GM18505 (cell line): Measurements from ENCODE around the gene CYP2U1.
"Not testable (repeated sequence)": the region's sequence is repeated elsewhere in the genome, so short reads cannot be mapped to it uniquely, and the experiment has no call there.

Experiments
- ATAC-seq: cut with Tn5 transposase; IDR thresholded peaks from one replicate; pipeline ENCODE4 v1.9.1; 2021; ENCODE audit not compliant: unreplicated experiment
- POLR2A ChIP-seq: IDR thresholded peaks from 4 replicates; pipeline ENCODE4 v1.6.1; 2011; ENCODE audit warnings: borderline replicate concordance; ENCODE audit not compliant: insufficient read depth, insufficient read length; ENCODE audit errors: extremely low read depth

Gene CYP2U1

DNA sequence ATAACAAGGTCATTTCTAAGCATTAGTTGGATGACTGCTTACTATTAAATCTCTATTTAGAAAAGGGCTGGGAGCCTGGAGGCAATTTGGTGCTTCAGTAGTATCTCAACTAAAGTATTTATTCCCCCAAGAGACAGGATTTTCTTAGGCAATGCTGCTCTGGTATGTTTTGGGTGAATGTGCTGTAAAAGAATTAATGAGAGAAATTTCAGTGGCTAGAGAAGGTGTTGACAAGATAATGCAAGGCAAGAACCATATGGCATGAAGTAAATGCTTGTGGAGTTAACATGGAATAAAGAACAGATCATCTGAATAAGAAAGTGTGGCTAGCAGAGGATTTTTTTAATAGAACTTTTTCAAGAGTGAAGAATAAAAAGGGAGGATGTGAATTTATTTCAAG lies 3.9 kb downstream of the CYP2U1 start:
- no peak for TF ChIP-seq POLR2A
- ATAC-seq, result no peak

DNA sequence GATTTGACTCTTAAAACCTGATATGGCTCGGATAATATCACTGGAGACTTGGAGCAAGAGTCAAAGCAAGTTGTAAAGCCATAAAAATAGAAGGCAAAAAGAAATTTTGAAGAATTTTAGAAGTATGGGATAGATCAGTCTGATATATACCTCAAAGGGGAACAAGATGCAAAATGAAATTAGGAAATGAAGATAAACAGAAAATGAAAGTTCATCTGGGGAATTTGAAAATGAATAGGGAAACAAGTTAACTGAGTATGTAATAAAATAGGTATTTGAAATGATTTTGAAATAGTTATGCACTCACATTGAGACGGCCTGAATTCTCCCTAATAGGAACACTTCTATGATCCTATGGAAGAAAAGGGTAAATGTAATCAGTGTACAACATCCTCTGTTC lies 5.7 kb downstream of the CYP2U1 start:
- no peak for ATAC-seq
- TF ChIP-seq POLR2A, result no peak

DNA sequence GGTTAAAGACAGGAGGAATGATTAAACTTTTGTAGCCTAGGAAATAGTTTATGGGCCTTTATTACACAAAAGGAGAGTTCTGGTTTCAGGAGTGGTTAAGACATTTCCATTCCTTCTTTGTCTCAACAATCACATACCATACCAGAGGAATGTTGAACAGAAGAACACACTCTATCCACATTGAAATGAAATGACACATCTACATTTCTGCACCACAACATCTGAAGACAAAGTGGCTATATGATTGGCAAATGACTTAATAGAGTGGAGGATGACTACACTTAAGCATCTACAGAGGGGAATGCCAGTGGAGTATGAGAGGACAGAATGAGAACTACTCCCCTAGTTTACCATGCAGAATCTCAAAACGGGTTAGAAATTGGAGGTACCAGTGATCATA lies 8.0 kb downstream of the CYP2U1 start:
- no peak for TF ChIP-seq POLR2A
- ATAC-seq, result no peak

DNA sequence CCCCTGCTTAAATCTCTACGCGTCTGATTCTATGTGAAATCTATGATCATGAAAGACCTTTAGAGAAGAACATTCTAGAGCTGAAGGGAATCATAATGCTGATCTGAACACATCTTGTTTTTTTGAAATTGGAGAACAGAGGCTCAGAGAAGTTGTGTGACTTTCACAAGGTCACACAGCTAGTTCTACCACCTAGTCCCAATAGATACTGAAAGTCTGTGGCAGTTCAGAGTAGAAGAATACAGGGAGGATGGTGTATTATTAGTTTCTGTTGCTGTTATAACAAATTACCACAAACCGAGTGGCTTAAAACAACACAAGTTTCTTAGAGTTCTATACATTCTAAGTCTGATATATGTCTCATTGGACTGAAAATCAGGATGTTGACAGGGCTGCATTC lies 14.5 kb downstream of the CYP2U1 start:
- TF ChIP-seq POLR2A, result no peak
- ATAC-seq, result no peak

DNA sequence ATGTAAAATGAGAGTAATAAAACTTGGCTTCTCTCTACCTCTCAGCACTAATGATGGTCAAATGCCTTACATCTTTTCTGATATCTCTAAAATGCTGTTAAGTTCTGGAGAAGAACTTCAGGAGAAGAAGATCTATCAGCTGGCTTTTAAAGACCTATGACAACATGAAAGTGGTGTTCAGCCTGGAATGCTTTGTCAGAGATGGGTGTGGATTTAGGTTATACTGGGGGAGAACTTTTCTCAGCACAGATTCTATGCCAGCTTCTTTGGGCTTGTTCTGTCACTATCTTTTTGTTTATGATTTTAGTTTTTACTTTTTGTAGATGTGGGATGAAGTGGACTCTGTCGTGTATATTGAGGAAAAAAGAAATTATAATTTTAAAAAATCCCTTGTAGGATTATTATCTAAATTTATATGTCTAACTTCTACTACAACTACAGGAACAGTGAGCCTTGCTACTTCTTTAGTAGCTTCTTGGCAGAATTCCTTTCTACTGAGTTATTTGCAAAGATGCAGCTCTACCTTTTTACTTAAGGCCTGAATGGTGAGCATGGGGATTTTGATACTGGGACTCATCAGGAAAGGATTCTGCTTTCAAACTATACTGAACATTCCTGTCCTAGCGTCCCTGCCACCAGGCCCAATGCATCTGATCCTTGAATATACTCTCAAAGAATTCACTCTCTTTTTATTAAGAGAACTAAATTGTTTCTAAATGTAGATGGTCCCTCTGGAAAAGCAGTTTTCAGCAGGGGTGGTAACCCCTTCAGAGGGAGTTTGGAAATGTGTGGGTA lies 19.6 kb downstream of the CYP2U1 start:
- no peak for ATAC-seq
- no peak for TF ChIP-seq POLR2A

DNA sequence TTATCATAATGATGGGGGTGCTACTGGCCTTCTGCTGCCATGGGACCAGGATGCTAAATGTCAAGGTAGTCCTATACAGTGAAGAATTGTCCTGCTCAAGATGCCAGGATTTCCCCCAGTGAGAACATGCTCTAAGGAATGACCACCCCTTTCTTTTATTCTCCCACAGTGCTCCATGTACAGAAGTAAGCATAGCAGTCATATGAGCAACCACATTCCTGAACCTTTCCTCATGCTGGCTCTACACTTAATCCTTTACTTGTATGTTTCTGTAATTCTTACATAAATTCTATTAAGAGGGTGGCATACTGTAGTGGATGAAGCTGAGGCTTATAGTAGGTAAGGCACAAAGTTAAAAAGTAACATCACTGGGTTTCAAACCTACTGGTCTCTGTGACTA lies 20.2 kb downstream of the CYP2U1 start:
- no peak for TF ChIP-seq POLR2A
- ATAC-seq, result no peak

DNA sequence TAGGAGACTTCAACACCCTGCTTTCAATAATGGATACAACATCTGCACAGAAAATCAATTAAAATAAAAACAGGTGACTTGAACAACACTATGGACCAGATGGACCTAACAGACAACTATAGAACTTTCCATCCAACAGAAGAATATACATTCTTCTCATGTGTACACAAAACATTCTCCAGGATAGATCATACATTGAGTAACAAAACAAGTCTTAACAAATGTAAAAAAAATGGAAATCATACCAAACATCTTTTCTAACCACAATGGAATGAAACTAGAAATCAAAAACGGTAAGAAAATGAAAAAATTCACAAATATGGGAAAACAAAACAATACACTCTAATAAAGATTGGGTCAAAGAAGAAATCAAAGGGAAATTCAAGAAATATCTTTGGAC lies 24.7 kb downstream of the CYP2U1 start:
- no peak for TF ChIP-seq POLR2A
- ATAC-seq, result no peak

DNA sequence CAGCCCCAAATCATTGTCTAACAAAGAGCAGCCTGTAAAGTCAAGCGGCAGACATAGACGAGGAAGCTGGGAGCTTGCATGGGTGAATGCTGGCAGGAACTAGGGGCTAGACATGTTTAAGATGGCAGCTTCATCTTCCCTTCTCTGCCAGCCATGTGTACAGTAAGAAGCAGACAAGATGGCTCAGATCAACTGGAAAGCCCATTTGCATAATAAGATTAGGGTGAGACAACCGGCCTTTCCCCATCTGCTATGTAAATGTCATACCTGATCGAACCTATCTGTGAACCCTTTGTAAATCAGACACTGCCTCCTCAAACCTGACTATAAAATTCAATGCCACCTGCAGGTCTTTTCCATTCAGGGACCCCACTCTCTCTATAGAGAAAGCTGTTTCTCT lies 35.6 kb downstream of the CYP2U1 start:
- no peak for TF ChIP-seq POLR2A
- ATAC-seq, result no peak

DNA sequence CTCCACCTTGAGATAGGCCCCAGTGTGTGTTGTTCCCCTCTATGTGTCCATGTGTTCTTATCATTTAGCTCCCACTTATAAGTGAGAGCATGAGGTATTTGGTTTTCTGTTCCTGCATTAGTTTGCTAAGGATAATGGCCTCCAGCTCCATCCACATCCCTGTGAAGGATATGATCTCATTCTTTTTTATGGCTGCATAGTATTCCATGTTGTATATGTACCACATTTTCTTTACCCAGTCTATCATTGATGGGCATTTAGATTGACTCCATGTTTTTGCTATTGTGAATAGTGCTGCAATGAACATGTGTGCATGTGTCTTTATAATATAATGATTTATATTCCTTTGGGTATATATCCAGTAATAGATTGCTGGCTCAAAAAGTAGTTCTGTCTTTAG lies 36.2 kb downstream of the CYP2U1 start:
- ATAC-seq, result not testable (repeated sequence)

DNA sequence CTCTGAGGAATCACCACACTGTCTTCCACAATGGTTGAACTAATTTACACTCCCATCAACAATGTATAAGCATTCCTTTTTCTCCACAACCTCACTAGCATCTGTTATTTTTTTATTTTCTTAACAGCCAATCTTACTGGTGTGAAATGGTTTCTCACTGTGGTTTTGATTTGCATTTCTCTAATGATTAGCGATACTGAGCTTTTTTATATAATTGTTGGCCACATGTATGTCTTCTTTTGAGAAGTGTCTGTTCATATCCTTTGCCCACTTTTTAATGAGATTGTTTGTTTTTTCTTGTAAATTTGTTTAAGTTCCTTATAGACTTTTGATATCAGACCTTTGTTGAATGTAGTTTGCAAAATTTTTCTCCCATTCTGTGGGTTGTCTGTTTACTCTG lies 36.6 kb downstream of the CYP2U1 start:
- ATAC-seq, result not testable (repeated sequence)

DNA sequence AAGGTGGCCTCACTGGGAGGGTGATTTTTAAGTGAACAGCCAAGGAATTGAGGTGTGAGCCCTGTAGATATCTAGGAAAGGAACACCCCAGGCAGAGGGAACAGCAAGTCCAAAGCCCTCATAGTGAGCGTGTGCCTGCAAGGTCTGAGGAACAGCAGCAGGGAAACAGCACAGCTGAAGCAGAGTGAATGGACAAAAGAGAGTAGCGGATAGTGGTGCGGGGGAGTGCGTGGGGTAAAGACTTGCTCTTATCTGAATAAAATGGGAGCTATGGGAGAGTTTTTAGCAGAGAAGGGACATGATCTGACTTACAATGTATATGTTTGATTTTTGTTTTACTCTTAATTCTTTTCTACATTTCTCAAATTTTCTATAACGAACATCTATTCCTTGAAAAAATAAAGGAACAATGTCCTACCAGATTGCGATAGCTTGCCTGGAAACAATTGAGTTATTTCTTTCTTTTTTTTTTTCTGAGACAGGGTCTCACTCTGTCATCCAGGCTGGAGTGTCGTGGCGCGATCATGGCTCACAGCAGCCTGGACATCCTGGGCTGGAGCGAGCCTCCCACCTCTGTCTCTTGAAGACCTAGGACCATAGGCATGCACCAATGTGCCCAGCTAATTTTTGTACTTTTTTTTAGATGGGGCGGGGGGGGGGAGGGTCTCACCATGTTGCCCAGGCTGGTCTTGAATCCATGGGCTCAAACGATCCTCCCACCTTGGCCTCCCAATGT lies 38.9 kb downstream of the CYP2U1 start:
- TF ChIP-seq POLR2A, result no peak
- no peak for ATAC-seq

DNA sequence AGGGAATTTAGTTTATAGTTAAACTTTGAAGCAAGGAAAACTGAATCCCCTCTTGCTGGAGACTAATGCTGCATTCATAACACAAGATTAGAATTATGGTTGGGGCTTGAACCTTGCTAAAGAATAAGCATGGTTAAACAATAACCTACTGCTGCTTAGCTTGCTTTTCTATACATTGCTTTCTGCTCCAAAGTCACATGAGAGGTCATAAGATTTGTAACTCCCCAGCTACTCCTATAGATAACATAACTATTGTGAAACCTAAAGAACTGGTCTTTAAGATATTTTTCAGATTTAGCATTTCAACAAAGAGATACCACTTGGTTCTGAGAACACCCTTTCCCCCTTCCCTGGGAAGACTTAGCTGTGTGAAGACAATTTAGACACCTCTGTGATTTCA lies 41.3 kb downstream of the CYP2U1 start:
- ATAC-seq, result no peak
- TF ChIP-seq POLR2A, result no peak

DNA sequence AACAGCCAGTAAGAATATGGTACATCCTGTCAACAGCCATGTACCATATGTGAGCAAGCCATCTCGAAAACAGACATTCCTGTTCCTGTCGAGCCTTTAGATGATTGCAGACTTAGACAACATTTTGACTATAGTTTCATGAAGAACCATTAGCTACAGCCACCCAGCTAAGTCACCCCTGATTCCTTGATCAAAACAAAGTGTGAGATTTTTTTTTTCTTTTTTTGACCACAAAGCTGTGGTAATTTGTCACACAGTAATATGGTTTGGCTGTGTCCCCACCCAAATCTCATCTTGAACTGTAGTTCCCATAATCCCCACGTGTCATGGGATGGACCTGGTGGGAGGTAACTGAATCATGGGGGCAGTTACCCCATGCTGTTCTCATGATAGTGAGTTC lies 43.2 kb downstream of the CYP2U1 start:
- ATAC-seq, result no peak
- no peak for TF ChIP-seq POLR2A

DNA sequence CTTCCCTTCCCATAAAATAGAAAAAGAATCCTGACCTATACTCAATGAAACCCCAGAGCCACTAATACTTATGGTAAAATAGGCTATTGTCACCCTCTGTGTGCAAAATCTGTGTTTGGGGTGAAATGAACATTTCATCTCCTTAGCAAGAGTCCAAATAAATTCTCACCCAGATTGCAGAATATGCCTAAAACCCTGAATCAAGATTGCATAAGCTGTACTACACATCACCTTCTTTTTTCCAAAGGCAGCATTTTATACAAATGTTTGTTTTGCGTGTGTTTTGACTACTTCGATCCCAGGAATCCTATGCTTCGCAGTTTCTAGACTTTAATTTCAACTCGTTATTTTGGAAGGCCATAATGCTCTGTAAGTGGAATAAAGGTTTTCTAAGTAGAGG lies 46.1 kb downstream of the CYP2U1 start:
- ATAC-seq, result no peak

DNA sequence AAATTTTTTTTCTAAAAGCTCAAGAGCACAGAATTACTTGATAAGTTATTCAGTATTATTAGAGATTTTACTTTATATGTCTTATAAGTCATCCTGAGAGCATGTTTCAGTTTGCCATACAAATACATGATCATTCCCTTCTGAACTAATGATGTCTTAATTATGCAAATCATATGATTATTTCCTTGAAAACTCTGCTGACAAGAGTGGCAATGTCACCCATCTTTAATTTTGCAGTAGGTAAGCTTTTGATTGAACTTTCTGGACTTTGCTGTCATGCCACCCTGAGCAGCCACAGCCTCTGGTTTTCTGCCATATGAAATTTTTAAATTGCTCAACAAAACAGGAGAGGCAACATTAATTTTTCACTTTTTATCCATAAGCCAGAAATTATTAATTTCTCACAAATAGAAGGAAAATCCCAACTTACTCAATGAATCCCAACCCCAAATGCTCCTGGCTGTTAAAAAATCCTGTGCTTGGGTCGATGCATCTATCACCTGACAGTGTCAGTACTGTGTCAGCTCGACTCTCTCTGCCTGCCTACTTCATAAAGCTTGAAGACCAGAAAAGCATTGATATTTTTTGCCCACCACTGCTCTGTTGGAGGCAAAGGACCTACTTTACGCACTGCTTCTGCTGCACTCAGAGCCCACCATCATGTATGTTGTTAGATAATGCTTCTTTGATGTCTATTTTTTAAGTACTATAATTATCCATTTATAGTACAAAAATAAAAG lies 46.8 kb downstream of the CYP2U1 start:
- TF ChIP-seq POLR2A, result no peak
- no peak for ATAC-seq

More for the DNA sequence above, 46.1 kb downstream of the CYP2U1 start:
- no peak for TF ChIP-seq POLR2A
